H1 (cell line): ENCODE measurements around the gene TMTC2. TPM values are rescaled to one million over a fixed set of nuclear protein-coding genes. Genes with fewer than 3 reads are reported as not detected.

Experiments
- JUN ChIP-seq: IDR thresholded peaks from 2 replicates; pipeline ENCODE4 v1.6.1; 2011; ENCODE audit warnings: low read depth, mild to moderate bottlenecking, improper control_type of control experiment, low read length
- NANOG ChIP-seq: IDR thresholded peaks from 2 replicates; pipeline ENCODE4 v1.6.1; 2011; ENCODE audit warnings: low read length, low read depth, mild to moderate bottlenecking, inconsistent platforms; ENCODE audit not compliant: insufficient read depth, poor library complexity, severe bottlenecking
- NRF1 ChIP-seq: IDR thresholded peaks from 2 replicates; pipeline ENCODE4 v1.6.1; 2011; ENCODE audit warnings: mild to moderate bottlenecking, low read depth, low read length, improper control_type of control experiment
- PHF8 ChIP-seq: fragments of 200-600 bp; sonication (generic); conservative IDR thresholded peaks from 2 replicates; pipeline ENCODE4 v1.7.1; 2012; ENCODE audit warnings: low read depth, mild to moderate bottlenecking, inconsistent platforms, low read length, moderate library complexity
- RNF2 ChIP-seq: fragments of 200-900, 300-1000 bp; sonication (generic); IDR thresholded peaks from 2 replicates; pipeline ENCODE4 v1.7.1; 2016; ENCODE audit warnings: borderline replicate concordance, low read depth, mild to moderate bottlenecking, antibody characterized with exemption, low read length; ENCODE audit not compliant: poor library complexity, severe bottlenecking; ENCODE audit errors: missing control alignments
- SAP30 ChIP-seq: fragments of 300-600 bp; sonication (generic); IDR thresholded peaks from 2 replicates; pipeline ENCODE4 v1.7.1; 2012; ENCODE audit warnings: low read length, moderate library complexity, mild to moderate bottlenecking, inconsistent platforms; ENCODE audit not compliant: insufficient read depth, insufficient replicate concordance
- TCF12 ChIP-seq: IDR thresholded peaks from 2 replicates; pipeline ENCODE4 v1.6.1; 2011; ENCODE audit warnings: low read depth, mild to moderate bottlenecking, low read length
- polyA plus RNA-seq, 7 experiments: library from polyadenylated mRNA; depleted of rRNA in 3 of 7; stranded (reverse) in 5 of 7; unstranded in 2 of 7; fragments of >200 nt in 5 of 7; fragments of 200-250 nt in 2 of 7; gene quantifications; 1 replicate in 5 of 7; 2 replicates in 1 of 7; 4 replicates in 1 of 7; pipeline versions ENCODE4 v1.2.1 to v1.2.3, GENCODE V29; 2011 to 2013; ENCODE audit warnings: missing spikeins in 2 of 7, mixed read lengths in 2 of 7
- total RNA-seq: library from RNA; stranded (reverse); fragmentation: NEBNext Ultra II Directional; extraction: Animal tissue kit (Norgen Biotek cat#: 25700); gene quantifications from 2 replicates; pipeline ENCODE4 v1.2.1, GENCODE V29; 2021
- TF ChIP-seq, protein P1 (sequence below): fragments of 300-600 bp; sonication (generic); IDR thresholded peaks from 2 replicates; pipeline ENCODE4 v1.7.1; 2012; ENCODE audit warnings: low read length, moderate library complexity, mild to moderate bottlenecking, inconsistent platforms; ENCODE audit not compliant: insufficient replicate concordance

Gene TMTC2
- total and polyA plus RNA-seq, 2 of the 8 experiments (the other 6 are each of a cell fraction or from before 2014, with no cell fraction given) = 2.3 to 3.9 TPM

DNA sequence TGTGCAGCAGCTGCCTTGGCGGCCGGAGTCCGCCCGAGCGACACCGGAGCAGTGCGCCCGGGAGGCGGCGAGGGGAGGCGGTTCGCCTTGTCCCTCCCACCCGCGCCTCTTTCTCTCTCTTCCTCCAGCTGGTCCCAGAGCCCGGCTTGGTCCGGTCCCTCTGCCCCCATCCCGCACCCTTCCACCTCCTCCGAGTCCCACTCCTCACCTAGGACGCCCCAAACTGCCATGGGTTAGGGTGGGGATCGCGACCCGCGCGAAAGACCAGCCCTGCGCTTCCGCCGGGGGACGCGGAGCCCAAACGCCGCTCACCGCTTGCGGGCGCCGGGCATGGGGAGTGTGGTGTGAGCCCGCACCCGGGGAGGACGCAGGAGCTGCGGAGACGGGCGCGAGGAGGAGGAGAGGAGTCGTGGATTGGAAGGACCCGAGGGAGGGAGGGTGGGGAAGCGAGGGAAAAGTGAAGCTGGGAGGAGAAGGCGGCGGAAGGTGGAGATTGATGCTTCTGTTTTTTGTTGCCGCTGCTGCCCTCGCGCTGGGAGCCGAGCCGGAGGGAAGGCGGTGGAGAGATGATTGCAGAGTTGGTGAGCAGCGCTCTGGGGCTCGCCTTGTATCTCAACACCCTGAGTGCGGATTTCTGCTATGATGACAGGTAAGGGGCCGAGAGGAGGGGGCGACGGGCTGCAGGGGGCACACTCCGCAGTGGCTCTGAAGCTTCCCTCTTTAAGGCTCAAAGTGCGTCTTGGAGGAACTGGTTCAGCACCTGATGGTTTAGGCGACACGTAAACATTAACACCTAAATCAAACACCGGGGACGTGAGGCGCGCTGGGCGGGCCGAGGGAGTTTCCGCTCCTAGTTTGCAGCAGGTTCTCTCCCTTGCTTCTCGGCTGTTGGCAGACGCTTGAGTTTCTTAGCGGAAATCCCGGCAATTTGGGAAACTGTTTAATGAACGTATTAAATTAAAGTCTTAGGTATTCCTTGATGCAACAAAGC, 610 bp downstream of the TMTC2 start (continued):
- TF ChIP-seq, protein P1, sequence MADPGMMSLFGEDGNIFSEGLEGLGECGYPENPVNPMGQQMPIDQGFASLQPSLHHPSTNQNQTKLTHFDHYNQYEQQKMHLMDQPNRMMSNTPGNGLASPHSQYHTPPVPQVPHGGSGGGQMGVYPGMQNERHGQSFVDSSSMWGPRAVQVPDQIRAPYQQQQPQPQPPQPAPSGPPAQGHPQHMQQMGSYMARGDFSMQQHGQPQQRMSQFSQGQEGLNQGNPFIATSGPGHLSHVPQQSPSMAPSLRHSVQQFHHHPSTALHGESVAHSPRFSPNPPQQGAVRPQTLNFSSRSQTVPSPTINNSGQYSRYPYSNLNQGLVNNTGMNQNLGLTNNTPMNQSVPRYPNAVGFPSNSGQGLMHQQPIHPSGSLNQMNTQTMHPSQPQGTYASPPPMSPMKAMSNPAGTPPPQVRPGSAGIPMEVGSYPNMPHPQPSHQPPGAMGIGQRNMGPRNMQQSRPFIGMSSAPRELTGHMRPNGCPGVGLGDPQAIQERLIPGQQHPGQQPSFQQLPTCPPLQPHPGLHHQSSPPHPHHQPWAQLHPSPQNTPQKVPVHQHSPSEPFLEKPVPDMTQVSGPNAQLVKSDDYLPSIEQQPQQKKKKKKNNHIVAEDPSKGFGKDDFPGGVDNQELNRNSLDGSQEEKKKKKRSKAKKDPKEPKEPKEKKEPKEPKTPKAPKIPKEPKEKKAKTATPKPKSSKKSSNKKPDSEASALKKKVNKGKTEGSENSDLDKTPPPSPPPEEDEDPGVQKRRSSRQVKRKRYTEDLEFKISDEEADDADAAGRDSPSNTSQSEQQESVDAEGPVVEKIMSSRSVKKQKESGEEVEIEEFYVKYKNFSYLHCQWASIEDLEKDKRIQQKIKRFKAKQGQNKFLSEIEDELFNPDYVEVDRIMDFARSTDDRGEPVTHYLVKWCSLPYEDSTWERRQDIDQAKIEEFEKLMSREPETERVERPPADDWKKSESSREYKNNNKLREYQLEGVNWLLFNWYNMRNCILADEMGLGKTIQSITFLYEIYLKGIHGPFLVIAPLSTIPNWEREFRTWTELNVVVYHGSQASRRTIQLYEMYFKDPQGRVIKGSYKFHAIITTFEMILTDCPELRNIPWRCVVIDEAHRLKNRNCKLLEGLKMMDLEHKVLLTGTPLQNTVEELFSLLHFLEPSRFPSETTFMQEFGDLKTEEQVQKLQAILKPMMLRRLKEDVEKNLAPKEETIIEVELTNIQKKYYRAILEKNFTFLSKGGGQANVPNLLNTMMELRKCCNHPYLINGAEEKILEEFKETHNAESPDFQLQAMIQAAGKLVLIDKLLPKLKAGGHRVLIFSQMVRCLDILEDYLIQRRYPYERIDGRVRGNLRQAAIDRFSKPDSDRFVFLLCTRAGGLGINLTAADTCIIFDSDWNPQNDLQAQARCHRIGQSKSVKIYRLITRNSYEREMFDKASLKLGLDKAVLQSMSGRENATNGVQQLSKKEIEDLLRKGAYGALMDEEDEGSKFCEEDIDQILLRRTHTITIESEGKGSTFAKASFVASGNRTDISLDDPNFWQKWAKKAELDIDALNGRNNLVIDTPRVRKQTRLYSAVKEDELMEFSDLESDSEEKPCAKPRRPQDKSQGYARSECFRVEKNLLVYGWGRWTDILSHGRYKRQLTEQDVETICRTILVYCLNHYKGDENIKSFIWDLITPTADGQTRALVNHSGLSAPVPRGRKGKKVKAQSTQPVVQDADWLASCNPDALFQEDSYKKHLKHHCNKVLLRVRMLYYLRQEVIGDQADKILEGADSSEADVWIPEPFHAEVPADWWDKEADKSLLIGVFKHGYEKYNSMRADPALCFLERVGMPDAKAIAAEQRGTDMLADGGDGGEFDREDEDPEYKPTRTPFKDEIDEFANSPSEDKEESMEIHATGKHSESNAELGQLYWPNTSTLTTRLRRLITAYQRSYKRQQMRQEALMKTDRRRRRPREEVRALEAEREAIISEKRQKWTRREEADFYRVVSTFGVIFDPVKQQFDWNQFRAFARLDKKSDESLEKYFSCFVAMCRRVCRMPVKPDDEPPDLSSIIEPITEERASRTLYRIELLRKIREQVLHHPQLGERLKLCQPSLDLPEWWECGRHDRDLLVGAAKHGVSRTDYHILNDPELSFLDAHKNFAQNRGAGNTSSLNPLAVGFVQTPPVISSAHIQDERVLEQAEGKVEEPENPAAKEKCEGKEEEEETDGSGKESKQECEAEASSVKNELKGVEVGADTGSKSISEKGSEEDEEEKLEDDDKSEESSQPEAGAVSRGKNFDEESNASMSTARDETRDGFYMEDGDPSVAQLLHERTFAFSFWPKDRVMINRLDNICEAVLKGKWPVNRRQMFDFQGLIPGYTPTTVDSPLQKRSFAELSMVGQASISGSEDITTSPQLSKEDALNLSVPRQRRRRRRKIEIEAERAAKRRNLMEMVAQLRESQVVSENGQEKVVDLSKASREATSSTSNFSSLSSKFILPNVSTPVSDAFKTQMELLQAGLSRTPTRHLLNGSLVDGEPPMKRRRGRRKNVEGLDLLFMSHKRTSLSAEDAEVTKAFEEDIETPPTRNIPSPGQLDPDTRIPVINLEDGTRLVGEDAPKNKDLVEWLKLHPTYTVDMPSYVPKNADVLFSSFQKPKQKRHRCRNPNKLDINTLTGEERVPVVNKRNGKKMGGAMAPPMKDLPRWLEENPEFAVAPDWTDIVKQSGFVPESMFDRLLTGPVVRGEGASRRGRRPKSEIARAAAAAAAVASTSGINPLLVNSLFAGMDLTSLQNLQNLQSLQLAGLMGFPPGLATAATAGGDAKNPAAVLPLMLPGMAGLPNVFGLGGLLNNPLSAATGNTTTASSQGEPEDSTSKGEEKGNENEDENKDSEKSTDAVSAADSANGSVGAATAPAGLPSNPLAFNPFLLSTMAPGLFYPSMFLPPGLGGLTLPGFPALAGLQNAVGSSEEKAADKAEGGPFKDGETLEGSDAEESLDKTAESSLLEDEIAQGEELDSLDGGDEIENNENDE = no peak
- TF ChIP-seq NRF1 = no peak
- no peak for TF ChIP-seq RNF2
- TF ChIP-seq SAP30 = peak; percentile 77
- no peak for TF ChIP-seq TCF12
- TF ChIP-seq PHF8 = peak; percentile 45; the same call in 1 of the 2 replicates
- TF ChIP-seq NANOG = no peak
- TF ChIP-seq JUN = no peak
